Mucosa of rectum (tissue), 2 donors: ENCODE measurements around the gene HSD17B13.
"Not testable (repeated sequence)": the region's sequence is repeated elsewhere in the genome, so short reads cannot be mapped to it uniquely, and the experiment has no call there.

Experiments used
- H3K27ac ChIP-seq, 2 donors: one replicate each; pipeline ENCODE4 v1.7.0; 2013; ENCODE audit warnings: inconsistent platforms in 2 of 2, low read depth in 2 of 2, low read length in 2 of 2
- H3K27me3 ChIP-seq, 2 donors: one replicate each; pipeline ENCODE4 v1.7.0; 2013; ENCODE audit warnings: low read length in 2 of 2; ENCODE audit not compliant: control insufficient read depth in 2 of 2, insufficient read depth in 2 of 2
- H3K36me3 ChIP-seq, 2 donors: one replicate each; pipeline ENCODE4 v1.7.0; 2013; ENCODE audit warnings: low read length in 2 of 2; ENCODE audit not compliant: control insufficient read depth in 2 of 2, insufficient read depth in 2 of 2
- H3K4me1 ChIP-seq, 2 donors: one replicate each; pipeline ENCODE4 v1.7.0; 2013; ENCODE audit warnings: low read length in 2 of 2, mild to moderate bottlenecking in 1 of 2; ENCODE audit not compliant: control insufficient read depth in 2 of 2, insufficient read depth in 2 of 2
- H3K4me3 ChIP-seq, 2 donors: one replicate each; pipeline ENCODE4 v1.7.0; 2013; ENCODE audit warnings: low read length in 2 of 2
- H3K9ac ChIP-seq, 2 donors: one replicate each; pipeline ENCODE4 v1.7.0; 2013; ENCODE audit warnings: low read length in 2 of 2, low read depth in 1 of 2, mild to moderate bottlenecking in 1 of 2
- H3K9me3 ChIP-seq, 2 donors: one replicate each; pipeline ENCODE4 v1.7.0; 2013; ENCODE audit warnings: low read length in 2 of 2; ENCODE audit not compliant: control insufficient read depth in 2 of 2
- donor health status: healthy.
- donor health status: Normal muscosa, but diverticular disease.

The HSD17B13 gene

DNA sequence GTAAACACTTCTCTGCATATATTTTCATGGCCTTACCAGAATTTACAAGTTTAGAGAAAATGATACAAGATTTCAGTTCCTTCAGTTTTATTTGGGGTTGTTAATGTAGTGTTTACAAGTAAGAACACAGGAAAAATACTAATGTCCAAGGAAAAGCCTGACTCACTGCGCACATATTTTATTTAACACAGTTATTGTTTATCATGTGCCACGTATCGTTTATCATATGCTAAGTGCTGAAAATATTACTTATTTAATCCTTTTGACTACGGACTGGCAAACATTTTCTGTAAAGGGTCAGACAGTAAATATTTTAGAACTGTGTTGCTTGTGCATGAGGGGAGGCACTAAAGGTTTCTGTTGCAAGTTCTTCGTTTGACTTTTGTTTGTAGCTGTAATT lies 794 bp downstream of the HSD17B13 start:
- no peaks in the 10 kb centered on the region for H3K9me3 ChIP-seq
- H3K4me1 ChIP-seq: no peaks in the 10 kb centered on the region
- no peaks in the 10 kb centered on the region for H3K27me3 ChIP-seq
- no peak overlapping the region for H3K9ac ChIP-seq
- H3K27ac ChIP-seq: no peak overlapping the region
- no peak overlapping the region for H3K4me3 ChIP-seq
- H3K36me3 ChIP-seq: no peaks in the 10 kb centered on the region

DNA sequence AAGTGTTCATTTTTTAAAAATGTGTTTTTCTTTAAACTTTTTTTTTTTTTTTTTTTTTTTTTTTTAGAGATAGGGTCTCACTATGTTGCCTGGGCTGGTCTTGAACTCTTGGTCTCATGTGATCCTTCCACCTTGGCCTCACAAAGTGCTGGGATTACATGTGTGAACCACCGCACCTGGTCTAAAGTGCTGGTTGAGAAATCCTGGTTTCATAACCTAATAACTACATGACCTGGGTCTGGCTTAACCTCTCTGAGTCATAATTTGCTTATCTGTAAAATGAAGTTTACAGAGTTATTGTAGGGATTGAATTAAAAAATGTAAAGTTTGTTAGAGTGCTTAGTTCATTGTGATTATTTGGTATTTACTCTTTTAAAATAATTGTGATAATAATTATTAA lies 5.2 kb downstream of the HSD17B13 start:
- no peaks in the 10 kb centered on the region for H3K9me3 ChIP-seq
- no peak overlapping the region for H3K27ac ChIP-seq
- no peaks in the 10 kb centered on the region for H3K36me3 ChIP-seq
- H3K27me3 ChIP-seq: no peaks in the 10 kb centered on the region
- H3K4me3 ChIP-seq: no peak overlapping the region
- no peaks in the 10 kb centered on the region for H3K4me1 ChIP-seq
- no peak overlapping the region for H3K9ac ChIP-seq

DNA sequence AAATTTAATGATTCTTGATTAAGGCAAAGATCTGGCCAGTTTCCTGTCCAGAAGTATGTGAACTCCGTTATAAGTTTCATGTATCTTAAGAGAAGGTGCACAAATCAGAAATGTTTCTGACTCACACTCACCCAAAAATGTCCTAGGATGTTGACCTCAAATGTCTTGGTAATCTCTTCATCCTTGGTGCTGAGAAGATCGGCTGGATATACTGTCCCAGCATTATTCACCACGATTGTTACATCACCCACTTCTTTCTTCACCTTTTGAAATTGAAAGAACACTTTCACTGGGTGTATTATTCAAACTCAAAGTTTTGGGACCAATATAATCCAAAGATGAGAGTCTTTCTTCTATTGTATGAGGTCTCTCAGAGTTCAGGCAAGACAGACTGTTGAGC lies 5.7 kb downstream of the HSD17B13 start:
- Histone ChIP-seq H3K9me3 (no peaks in the 10 kb centered on the region), H3K4me1 (no peaks in the 10 kb centered on the region), H3K9ac (no peak overlapping the region), H3K4me3 (no peak overlapping the region), H3K36me3 (no peaks in the 10 kb centered on the region), H3K27ac (no peak overlapping the region), H3K27me3 (no peaks in the 10 kb centered on the region)

DNA sequence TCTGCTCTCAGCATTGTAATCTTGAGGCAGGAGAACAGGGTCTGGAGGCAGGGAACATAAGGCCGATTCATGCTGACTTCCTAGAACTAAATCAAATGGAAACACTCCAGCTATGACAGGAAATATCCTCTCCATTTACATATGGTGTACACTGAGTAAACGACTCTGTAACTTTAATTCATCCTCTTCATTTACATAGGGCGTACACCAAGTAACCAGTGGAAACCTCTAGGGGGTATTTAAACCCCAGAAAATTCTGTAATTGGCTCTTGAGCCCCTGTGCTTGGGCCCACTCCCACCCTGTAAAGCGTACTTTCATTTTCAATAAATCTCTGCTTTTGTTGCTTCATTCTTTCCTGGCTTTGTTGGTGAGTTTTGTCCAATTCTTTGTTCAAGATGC lies 7.7 kb downstream of the HSD17B13 start:
- H3K27ac ChIP-seq, H3K4me3 ChIP-seq, H3K27me3 ChIP-seq, H3K9ac ChIP-seq, H3K9me3 ChIP-seq, H3K36me3 ChIP-seq, H3K4me1 ChIP-seq: not testable (repeated sequence)

DNA sequence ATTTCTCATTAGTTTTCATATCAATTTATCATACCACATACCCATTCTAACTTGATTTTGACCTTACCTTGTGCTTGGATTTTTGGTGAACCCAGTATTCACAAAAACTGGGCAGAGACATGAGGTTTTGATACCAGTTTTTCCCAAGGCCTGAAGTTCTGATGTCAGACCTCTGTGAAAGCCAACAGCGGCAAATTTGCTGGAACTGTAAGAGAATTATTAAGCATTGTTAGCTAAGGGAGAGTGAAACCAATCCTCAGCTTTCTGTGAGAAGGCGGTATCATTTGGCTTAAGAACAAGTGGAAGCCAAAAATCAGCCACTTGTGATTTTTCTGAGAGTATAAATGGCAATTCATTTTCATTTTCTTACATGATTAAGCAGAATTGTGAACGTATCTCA lies 8.9 kb downstream of the HSD17B13 start:
- H3K9me3 ChIP-seq: no peaks in the 10 kb centered on the region
- no peak overlapping the region for H3K4me3 ChIP-seq
- H3K9ac ChIP-seq: no peak overlapping the region
- no peaks in the 10 kb centered on the region for H3K36me3 ChIP-seq
- H3K27ac ChIP-seq: no peak overlapping the region
- H3K27me3 ChIP-seq: no peaks in the 10 kb centered on the region
- H3K4me1 ChIP-seq: no peaks in the 10 kb centered on the region

DNA sequence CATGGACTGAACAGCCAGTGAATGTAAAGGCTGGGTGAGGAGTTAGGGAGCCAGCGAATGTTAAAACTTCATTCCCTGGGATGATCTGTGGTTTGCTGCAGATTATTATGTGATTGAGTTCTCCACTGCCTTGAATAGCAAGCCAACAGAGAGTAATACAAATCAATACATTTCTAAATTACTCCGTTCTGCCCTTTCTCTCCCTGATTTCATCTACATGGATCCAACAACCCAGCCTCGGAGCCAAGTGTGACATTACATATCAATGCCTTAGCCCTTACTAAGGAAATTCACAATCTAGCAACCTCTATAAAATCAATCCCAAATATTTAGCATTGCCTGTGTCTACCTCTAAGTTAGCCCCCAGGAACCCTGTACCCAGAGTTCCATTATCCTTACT lies 11.0 kb downstream of the HSD17B13 start:
- no peak overlapping the region for H3K27ac ChIP-seq
- H3K27me3 ChIP-seq: no peaks in the 10 kb centered on the region
- no peaks in the 10 kb centered on the region for H3K9me3 ChIP-seq
- no peaks in the 10 kb centered on the region for H3K4me1 ChIP-seq
- H3K4me3 ChIP-seq: no peak overlapping the region
- no peak overlapping the region for H3K9ac ChIP-seq
- no peaks in the 10 kb centered on the region for H3K36me3 ChIP-seq

DNA sequence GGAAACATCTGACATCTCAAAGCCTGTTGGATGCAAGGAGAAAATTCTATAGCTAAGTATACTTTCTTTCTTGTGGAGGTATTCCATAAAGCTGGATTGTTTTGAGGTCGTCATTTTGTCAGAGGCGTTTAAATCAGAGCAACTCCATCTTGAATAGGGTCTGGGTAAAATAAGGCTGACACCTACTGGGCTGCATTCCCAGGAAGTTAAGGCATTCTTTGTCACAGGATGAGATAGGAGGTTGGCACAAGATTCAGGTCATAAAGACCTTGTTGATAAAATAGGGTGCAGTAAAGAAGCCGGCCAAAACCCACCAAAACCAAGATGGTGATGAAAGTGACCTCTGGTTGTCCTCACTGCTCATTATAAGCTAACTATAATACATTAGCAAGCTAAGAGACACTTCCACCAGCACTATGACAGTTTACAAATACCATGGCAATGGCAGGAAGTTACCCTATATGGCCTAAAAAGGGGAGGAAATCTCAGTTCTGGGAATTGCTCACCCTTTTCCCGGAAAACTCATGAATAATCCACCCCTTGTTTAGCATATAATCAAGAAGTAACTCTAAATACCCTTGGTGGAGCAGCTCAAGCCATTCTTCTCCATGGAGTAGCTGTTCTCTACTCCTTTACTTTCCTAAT lies 11.9 kb downstream of the HSD17B13 start:
- no peaks in the 10 kb centered on the region for H3K9me3 ChIP-seq
- H3K9ac ChIP-seq: no peak overlapping the region
- no peaks in the 10 kb centered on the region for H3K27me3 ChIP-seq
- H3K36me3 ChIP-seq: no peaks in the 10 kb centered on the region
- no peak overlapping the region for H3K27ac ChIP-seq
- H3K4me3 ChIP-seq: no peak overlapping the region
- H3K4me1 ChIP-seq: no peaks in the 10 kb centered on the region

DNA sequence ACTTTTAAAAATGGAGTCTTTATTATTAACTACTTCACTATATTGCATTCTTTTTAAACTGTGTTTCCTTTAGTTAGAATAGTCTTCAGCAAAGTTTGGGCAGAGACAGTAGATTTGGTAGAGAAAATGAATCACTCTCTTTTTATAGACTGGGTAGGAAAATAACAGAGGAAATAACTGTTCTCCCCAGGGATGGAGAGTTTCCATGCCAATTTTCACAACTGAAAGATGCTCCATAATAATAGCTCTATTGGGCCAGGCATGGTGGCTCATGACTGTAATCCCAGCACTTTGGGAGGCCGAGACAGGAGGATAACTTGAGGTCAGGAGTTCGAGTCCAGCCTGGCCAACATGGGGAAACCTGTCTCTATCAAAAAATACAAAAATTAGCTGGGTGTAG lies 13.1 kb downstream of the HSD17B13 start:
- Histone ChIP-seq H3K36me3 (no peaks in the 10 kb centered on the region), H3K9me3 (no peaks in the 10 kb centered on the region), H3K27me3 (no peaks in the 10 kb centered on the region), H3K4me3 (no peak overlapping the region), H3K9ac (no peak overlapping the region), H3K27ac (no peak overlapping the region), H3K4me1 (no peaks in the 10 kb centered on the region)

DNA sequence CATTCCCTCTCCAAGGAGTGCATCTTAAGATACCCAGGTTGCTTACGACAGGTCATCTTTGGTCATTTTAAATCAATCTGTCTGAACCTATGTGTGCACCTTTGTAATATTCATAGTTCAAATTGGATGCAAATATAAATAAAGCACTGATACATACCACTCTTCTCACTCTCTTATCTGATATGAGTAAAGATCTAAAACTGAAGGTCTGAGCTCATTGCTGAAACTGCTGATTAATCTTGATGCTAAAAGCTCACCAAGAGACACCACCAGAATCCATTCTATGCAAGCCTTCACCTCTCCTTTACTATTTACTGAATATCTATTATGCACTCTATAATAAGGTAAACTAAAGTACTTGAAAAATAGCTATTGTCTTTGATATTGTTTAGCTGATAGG lies 16.6 kb downstream of the HSD17B13 start:
- H3K9ac ChIP-seq: no peak overlapping the region
- H3K27ac ChIP-seq: no peak overlapping the region
- no peaks in the 10 kb centered on the region for H3K36me3 ChIP-seq
- H3K4me1 ChIP-seq: no peaks in the 10 kb centered on the region
- no peaks in the 10 kb centered on the region for H3K9me3 ChIP-seq
- H3K4me3 ChIP-seq: no peak overlapping the region
- no peaks in the 10 kb centered on the region for H3K27me3 ChIP-seq

DNA sequence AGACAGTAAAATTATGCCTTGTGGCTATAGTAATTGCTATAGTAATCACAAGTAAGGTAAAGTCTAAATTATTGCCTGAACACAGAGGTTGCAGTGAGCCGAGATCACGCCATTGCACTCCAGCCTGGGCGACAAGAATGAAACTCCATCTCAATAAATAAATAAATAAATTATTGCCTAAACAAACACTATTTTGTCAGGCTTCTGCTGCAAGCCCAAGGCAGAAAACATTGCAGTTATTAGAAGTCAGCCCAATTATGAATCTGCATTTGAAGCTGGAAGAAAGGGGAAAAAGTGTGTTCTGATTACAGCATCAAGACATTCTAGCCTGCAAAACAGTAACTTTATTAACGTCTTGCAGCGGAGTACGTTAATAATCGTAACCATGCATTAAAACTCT lies 17.1 kb downstream of the HSD17B13 start:
- Histone ChIP-seq H3K36me3 (no peaks in the 10 kb centered on the region), H3K4me1 (no peaks in the 10 kb centered on the region), H3K9me3 (no peaks in the 10 kb centered on the region), H3K27ac (no peak overlapping the region), H3K27me3 (no peaks in the 10 kb centered on the region), H3K4me3 (no peak overlapping the region), H3K9ac (no peak overlapping the region)
